Sigmoid colon (tissue), 7 donors: ENCODE data around the gene MYL12B. TPM values are rescaled to one million over a fixed set of nuclear protein-coding genes. Genes with fewer than 3 reads are reported as not detected.
A peak's percentile ranks its signal among the peaks of the same experiment; 100 is the strongest.

ENCODE experiments used
- DNase-seq: peaks from one replicate; pipeline ENCODE4 v3.0.0-alpha.2; 2019
- H3K27ac ChIP-seq, 4 donors: fragments of 200-600 bp; sonication (generic); one replicate each; pipeline ENCODE4 v1.5.1; 2016 to 2019; ENCODE audit warnings: mild to moderate bottlenecking in 1 of 4
- H3K27me3 ChIP-seq, 3 donors: fragments of 200-600 bp; sonication (generic); one replicate each; pipeline ENCODE4 v1.5.1; 2019; ENCODE audit warnings: mild to moderate bottlenecking in 1 of 3
- H3K36me3 ChIP-seq, 4 donors: fragments of 200-600 bp; sonication (generic); one replicate each; pipeline ENCODE4 v1.5.1; 2016 to 2019
- H3K4me1 ChIP-seq, 4 donors: fragments of 200-600 bp; sonication (generic); one replicate each; pipeline ENCODE4 v1.5.1; 2017 to 2019
- H3K4me3 ChIP-seq, 4 donors: fragments of 200-600 bp; sonication (generic); one replicate each; pipeline ENCODE4 v1.5.1; 2017 to 2019; ENCODE audit warnings: mild to moderate bottlenecking in 2 of 4, moderate library complexity in 1 of 4
- H3K9me3 ChIP-seq, 4 donors: fragments of 200-600 bp in 3 of 4; sonication (generic) in 3 of 4; one replicate each; pipeline versions ENCODE4 v1.5.1 to v1.6.1; 2013 to 2019
- EP300 ChIP-seq, 4 donors: sonication (generic); formaldehyde crosslinking; IDR thresholded peaks; one replicate each; pipeline ENCODE4 v1.6.1; 2017; ENCODE audit warnings: antibody characterized with exemption in 4 of 4
- POLR2A ChIP-seq, 2 donors: fragments of 450-650 bp; IDR thresholded peaks; one replicate each; pipeline ENCODE4 v1.6.1; 2016; ENCODE audit warnings: antibody characterized with exemption in 2 of 2, mild to moderate bottlenecking in 2 of 2, moderate library complexity in 2 of 2
- POLR2AphosphoS5 ChIP-seq, 4 donors: sonication (generic); formaldehyde crosslinking; IDR thresholded peaks; one replicate each; pipeline ENCODE4 v1.6.1; 2017; ENCODE audit warnings: antibody characterized with exemption in 4 of 4
- WGBS, 2 donors: extraction: QIAGEN DNeasy Blood & Tissue Kit; methylation state at CpG; one replicate each; pipeline ENCODE4 v1.1.7; 2013; 5-methylcytosine and 5-hydroxymethylcytosine counted together
- intact Hi-C: fragments of 100-400 bp; cut with DNase I; formaldehyde crosslinking; loops from one replicate; pipeline ENCODE4 v1.15.1; 2023
- polyA plus RNA-seq, 3 donors: library from polyadenylated mRNA; stranded (reverse); fragments of 200-250 nt; gene quantifications; one replicate each; pipeline ENCODE4 v1.2.3, GENCODE V29; 2013
- total RNA-seq, 4 donors: library from RNA; depleted of rRNA; stranded (reverse); fragments of >200 nt; gene quantifications; one replicate each; pipeline ENCODE4 v1.1.0, GENCODE V29; 2016
- TF ChIP-seq, protein P1 (sequence below), 4 experiments: fragments of 450-650 bp in 3 of 4; fragments of 200-600 bp in 1 of 4; IDR thresholded peaks; one replicate each; pipeline ENCODE4 v1.5.1; 2016 to 2019; ENCODE audit warnings: antibody characterized with exemption in 4 of 4, mild to moderate bottlenecking in 3 of 4, moderate library complexity in 2 of 4
- donor health status: healthy with polysubstance abuse.
- donor health status: Bipolar disorder and iron deficiency.
- donor health status: healthy.

Gene MYL12B
- total RNA-seq (100 to 1,000 TPM; 155 to 227 (median 181) TPM), polyA plus RNA-seq (1,000 to 10,000 TPM in 2 of 3 donors, 100 to 1,000 TPM in 1; 696 to 1,674 (median 1,233) TPM)

DNA sequence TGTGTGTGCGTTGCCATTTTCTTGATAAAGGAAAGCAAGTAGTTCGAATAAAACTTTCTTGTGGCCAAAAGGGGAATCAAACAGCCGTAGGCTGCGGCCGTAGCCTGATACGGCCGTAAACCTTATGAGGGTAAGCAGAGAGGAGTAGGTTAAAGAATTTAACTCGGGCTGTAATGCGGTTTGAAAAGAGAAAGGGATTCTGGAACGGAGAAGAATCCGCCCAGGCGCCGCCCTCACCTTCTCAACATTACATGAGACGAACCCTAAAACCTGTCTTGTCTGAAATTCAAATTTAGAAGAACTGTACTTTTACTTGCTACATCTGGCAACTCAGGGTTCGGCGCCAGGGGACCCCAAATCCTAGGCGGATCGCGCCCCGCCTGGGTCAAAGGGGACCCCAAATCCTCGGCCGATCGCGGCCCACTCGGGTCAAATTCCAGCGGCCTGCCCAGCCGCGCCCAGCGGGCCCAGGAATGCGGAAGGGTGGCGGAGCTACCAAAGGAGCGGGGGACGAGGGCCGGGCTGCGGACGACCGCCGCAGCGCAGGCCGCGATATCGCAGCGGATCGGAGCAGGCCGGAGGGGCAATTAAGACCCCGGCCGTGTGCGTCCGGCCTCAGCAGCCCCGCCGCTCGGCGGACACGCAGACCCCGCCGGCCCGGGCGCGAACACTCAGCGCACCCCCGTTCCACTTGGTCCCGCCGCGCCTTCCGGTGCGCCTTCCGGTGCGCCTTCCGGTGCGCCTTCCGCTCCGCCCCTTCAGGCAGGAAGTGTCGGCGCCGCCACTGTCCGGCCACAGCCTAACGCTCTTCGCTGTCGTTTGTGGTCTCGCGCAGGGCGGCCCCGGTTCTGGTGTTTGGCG, at the start of gene MYL12B:
MYL12B (plus strand) TSS at position 761 of the 861 bp plus-strand sequence. CDS start 10,766 bp downstream, outside the sequence.
- intact Hi-C loops: loop anchor here (5.0 kb wide), 4 partner anchors 44 to 336 kb away; partner anchors contain the start of genes LPIN2, MYOM1 and TGIF1
- H3K9me3 ChIP-seq: no peaks in the 10 kb centered on the region
- WGBS, 2 donors: 0 to 1% methylated on average over 84 of the region's 84 CpGs
- H3K27ac ChIP-seq: peak within 1 kb of the TSS; percentile 88 to 94 (median 90)
- peak; percentile 86 for DNase-seq
- TF ChIP-seq EP300 (IDR thresholded peaks at IDR 0.05) (no peak), POLR2A (IDR thresholded peaks at IDR 0.05) (peak; percentile 76 to 83), POLR2AphosphoS5 (IDR thresholded peaks at IDR 0.05) (peak; percentile 87 to 97 (median 91))
- TF ChIP-seq, protein P1, sequence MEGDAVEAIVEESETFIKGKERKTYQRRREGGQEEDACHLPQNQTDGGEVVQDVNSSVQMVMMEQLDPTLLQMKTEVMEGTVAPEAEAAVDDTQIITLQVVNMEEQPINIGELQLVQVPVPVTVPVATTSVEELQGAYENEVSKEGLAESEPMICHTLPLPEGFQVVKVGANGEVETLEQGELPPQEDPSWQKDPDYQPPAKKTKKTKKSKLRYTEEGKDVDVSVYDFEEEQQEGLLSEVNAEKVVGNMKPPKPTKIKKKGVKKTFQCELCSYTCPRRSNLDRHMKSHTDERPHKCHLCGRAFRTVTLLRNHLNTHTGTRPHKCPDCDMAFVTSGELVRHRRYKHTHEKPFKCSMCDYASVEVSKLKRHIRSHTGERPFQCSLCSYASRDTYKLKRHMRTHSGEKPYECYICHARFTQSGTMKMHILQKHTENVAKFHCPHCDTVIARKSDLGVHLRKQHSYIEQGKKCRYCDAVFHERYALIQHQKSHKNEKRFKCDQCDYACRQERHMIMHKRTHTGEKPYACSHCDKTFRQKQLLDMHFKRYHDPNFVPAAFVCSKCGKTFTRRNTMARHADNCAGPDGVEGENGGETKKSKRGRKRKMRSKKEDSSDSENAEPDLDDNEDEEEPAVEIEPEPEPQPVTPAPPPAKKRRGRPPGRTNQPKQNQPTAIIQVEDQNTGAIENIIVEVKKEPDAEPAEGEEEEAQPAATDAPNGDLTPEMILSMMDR (IDR thresholded peaks at IDR 0.05): no peak
- peaks cover 0 to 60% (median 55%) of the 10 kb centered on the region in 4 donors for H3K4me1 ChIP-seq
- H3K36me3 ChIP-seq: peaks cover 3 to 21% (median 11%) of the 10 kb centered on the region in 4 donors
- peak within 1 kb of the TSS; percentile 72 to 99 (median 81) for H3K4me3 ChIP-seq
- no peaks in the 10 kb centered on the region for H3K27me3 ChIP-seq

DNA sequence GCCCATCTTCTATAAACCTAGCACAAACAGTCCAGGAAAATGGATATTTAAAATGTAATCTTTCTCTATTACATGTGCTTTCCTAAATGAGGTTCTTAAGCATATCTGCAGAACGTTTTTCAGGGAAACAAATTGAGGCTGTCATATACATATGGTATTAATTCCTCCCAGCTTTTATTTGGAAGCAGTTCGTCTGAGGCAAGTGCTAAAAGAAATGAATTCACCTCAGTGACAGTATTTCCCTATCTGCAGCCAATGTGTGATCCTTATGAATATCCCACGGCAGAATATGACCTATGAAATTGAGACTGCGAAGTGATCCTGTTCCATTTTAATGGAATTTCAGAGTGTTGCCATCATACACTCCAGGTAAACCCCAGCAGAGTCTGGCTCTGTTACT, 49.3 kb upstream of the MYL12B start:
- no peaks in the 10 kb centered on the region for H3K9me3 ChIP-seq
- H3K4me3 ChIP-seq: no peak overlapping the region
- DNase-seq: no peak
- peaks cover 0 to 12% (median 3%) of the 10 kb centered on the region in 4 donors for H3K36me3 ChIP-seq
- TF ChIP-seq, protein P1 (IDR thresholded peaks at IDR 0.05): no peak
- TF ChIP-seq POLR2AphosphoS5 (IDR thresholded peaks at IDR 0.05) (no peak), EP300 (IDR thresholded peaks at IDR 0.05) (no peak), POLR2A (IDR thresholded peaks at IDR 0.05) (no peak)
- intact Hi-C loops: no loop called here
- no peaks in the 10 kb centered on the region for H3K27me3 ChIP-seq
- peak overlapping the region in 3 of 4 donors; percentile 38 to 58 (median 56) for H3K27ac ChIP-seq
- WGBS, 2 donors: 80 to 85% methylated on average over 4 of the region's 4 CpGs
- H3K4me1 ChIP-seq: peaks cover 0 to 43% (median 28%) of the 10 kb centered on the region in 4 donors

DNA sequence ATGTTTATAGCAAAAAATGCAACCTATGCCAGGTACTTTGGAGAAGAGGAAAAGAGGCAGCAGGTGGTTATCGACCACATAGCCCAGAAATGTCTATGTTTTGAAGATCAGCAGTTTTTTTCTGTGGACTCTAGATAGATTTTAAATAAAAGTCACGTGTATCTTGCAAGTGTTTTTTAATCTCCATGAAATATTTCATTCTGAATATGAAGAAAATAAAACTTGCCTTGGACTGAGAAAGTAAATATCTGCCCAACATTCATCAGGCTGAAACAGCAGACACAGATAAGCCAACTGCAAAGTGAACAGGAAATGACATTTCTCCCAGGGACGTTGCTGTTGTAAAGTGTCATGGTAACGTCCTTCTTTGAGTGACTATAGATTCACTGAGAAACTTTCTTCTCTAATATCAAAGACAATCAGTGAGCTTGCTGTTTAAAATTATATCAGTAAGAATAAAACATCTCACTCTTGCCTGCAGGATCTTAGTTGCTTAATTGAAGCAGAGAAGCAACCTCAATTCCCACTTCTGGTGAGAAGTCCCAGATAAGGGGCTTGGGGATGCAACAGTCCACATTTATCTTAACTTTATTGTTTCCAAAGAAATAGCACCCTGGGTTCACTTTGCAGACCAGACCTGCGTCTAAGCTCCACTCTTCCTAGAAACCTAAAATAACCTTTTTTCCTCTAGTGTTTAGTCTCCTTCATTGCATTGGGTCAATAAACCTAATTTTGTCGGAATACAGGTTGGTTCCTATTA, 48.5 kb upstream of the MYL12B start:
- TF ChIP-seq, protein P1 (IDR thresholded peaks at IDR 0.05): no peak
- TF ChIP-seq POLR2AphosphoS5 (IDR thresholded peaks at IDR 0.05) (no peak), EP300 (IDR thresholded peaks at IDR 0.05) (no peak), POLR2A (IDR thresholded peaks at IDR 0.05) (no peak)
- no peak for DNase-seq
- H3K4me1 ChIP-seq: peaks cover 0 to 51% (median 28%) of the 10 kb centered on the region in 4 donors
- intact Hi-C loops: no loop called here
- H3K27me3 ChIP-seq: no peaks in the 10 kb centered on the region
- 41 to 42% methylated on average over 6 of the region's 6 CpGs for WGBS, 2 donors
- peaks cover 0 to 12% (median 3%) of the 10 kb centered on the region in 4 donors for H3K36me3 ChIP-seq
- H3K9me3 ChIP-seq: no peaks in the 10 kb centered on the region
- H3K27ac ChIP-seq: peak overlapping the region in 3 of 4 donors; percentile 38 to 58 (median 56)
- no peak overlapping the region for H3K4me3 ChIP-seq

DNA sequence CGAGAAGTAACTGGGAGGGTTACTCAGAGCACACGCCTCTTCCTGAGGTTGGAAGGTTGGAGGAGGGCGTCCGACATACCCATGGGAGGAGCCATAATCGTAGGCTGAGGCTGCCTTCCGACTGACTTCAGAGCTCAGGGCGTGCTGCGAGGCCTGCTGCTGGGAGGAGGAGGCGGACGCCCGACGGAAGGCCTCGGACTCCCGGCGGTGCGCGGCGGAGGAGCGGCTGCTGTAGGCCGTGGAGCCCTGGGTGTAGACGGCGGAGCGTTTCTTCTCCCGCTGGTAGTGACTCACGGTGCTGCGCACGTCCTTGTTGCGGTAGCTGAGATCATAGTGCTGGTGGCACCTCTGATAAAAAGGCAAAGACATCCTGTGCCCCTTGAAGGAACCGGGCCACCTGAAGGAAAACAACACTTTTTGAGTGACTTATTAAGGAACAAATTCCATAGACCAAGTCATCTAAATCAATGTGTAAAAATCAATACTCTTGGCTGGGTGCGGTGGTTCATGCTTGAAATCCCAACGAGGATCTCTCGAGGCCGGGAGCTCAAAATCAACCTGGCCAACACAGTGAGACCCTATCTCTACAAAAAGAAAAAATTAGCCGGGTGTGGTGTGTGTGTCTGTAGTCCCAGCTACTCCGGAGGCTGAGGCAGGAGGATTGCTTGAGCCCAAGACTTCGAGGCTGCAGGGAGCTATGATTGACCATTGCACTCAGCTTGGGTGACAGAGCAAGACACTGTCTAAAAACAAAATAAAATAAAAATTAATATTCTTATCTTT, 46.9 kb upstream of the MYL12B start:
- no peaks in the 10 kb centered on the region for H3K27me3 ChIP-seq
- H3K9me3 ChIP-seq: no peaks in the 10 kb centered on the region
- H3K4me3 ChIP-seq: no peak overlapping the region
- intact Hi-C loops: loop anchor here (5.0 kb wide), 2 partner anchors 38 to 47 kb away; partner anchors contain the start of gene MYL12B
- TF ChIP-seq, protein P1 (IDR thresholded peaks at IDR 0.05): no peak
- TF ChIP-seq POLR2AphosphoS5 (IDR thresholded peaks at IDR 0.05): no peak
- TF ChIP-seq POLR2A (IDR thresholded peaks at IDR 0.05): no peak
- no peak for TF ChIP-seq EP300 (IDR thresholded peaks at IDR 0.05)
- H3K36me3 ChIP-seq: peaks cover 0 to 12% (median 3%) of the 10 kb centered on the region in 4 donors
- H3K4me1 ChIP-seq: peaks cover 0 to 48% (median 31%) of the 10 kb centered on the region in 4 donors
- no peak for DNase-seq
- WGBS, 2 donors: 96 to 97% methylated on average over 36 of the region's 36 CpGs
- H3K27ac ChIP-seq: no peak overlapping the region
